Liver (tissue), 9 donors: ENCODE data around the gene LPP. TPM values are rescaled to one million over a fixed set of nuclear protein-coding genes. Genes with fewer than 3 reads are reported as not detected.

Experiments
- DNase-seq: peaks from one replicate; pipeline ENCODE4 v3.0.0-alpha.2; 2017; ENCODE audit warnings: low spot score
- H3K27ac ChIP-seq, 2 donors: one replicate each; pipeline ENCODE4 v1.7.0; 2013; ENCODE audit warnings: inconsistent platforms in 2 of 2, low read length in 2 of 2, control low read depth in 1 of 2, low read depth in 1 of 2, mild to moderate bottlenecking in 1 of 2
- H3K27me3 ChIP-seq, 4 donors: one replicate each; pipeline versions ENCODE4 v1.6.1 to v1.7.0; 2013; ENCODE audit warnings: low read length in 3 of 4, inconsistent platforms in 1 of 4, mild to moderate bottlenecking in 1 of 4, moderate library complexity in 1 of 4; ENCODE audit not compliant: control insufficient read depth in 4 of 4, insufficient read depth in 4 of 4
- H3K36me3 ChIP-seq, 4 donors: one replicate each; pipeline versions ENCODE4 v1.6.1 to v1.7.0; 2013; ENCODE audit warnings: low read length in 3 of 4, mild to moderate bottlenecking in 3 of 4, low read depth in 1 of 4, moderate library complexity in 1 of 4; ENCODE audit not compliant: control insufficient read depth in 4 of 4, insufficient read depth in 3 of 4
- H3K4me1 ChIP-seq, 4 donors: one replicate each; pipeline versions ENCODE4 v1.6.1 to v1.7.0; 2013; ENCODE audit warnings: low read length in 3 of 4, mild to moderate bottlenecking in 3 of 4, moderate library complexity in 1 of 4; ENCODE audit not compliant: control insufficient read depth in 4 of 4, insufficient read depth in 4 of 4
- H3K4me3 ChIP-seq, 3 donors: one replicate each; pipeline versions ENCODE4 v1.6.1 to v1.7.0; 2013; ENCODE audit warnings: low read length in 3 of 3, control low read depth in 1 of 3, low read depth in 1 of 3, mild to moderate bottlenecking in 1 of 3
- H3K9ac ChIP-seq, 2 donors: one replicate each; pipeline ENCODE4 v1.7.0; 2013; ENCODE audit warnings: low read length in 2 of 2, mild to moderate bottlenecking in 2 of 2, moderate library complexity in 2 of 2, control low read depth in 1 of 2, low read depth in 1 of 2
- H3K9me3 ChIP-seq, 4 donors: one replicate each; pipeline versions ENCODE4 v1.6.1 to v1.7.0; 2013; ENCODE audit warnings: low read length in 3 of 4; ENCODE audit not compliant: control insufficient read depth in 4 of 4
- EGR1 ChIP-seq, 2 donors: IDR thresholded peaks; 2 replicates each; pipeline ENCODE4 v1.6.1; 2016 to 2018; ENCODE audit warnings: antibody characterized with exemption in 2 of 2, low read depth in 2 of 2
- FOXA1 ChIP-seq: IDR thresholded peaks from 2 replicates; pipeline ENCODE4 v1.6.1; 2016; ENCODE audit warnings: antibody characterized with exemption
- FOXA2 ChIP-seq: IDR thresholded peaks from 2 replicates; pipeline ENCODE4 v1.6.1; 2016; ENCODE audit warnings: antibody characterized with exemption
- GABPA ChIP-seq, 2 donors: IDR thresholded peaks in 1 of 2; conservative IDR thresholded peaks in 1 of 2; 2 replicates each; pipeline ENCODE4 v1.6.1; 2016; ENCODE audit warnings: antibody characterized with exemption in 2 of 2, mild to moderate bottlenecking in 1 of 2, moderate library complexity in 1 of 2
- HNF4G ChIP-seq: IDR thresholded peaks from 2 replicates; pipeline ENCODE4 v1.6.1; 2016; ENCODE audit warnings: antibody characterized with exemption
- JUND ChIP-seq, 2 donors: IDR thresholded peaks; 2 replicates each; pipeline ENCODE4 v1.6.1; 2016; ENCODE audit warnings: antibody characterized with exemption in 2 of 2
- RAD21 ChIP-seq, 2 donors: IDR thresholded peaks; 2 replicates each; pipeline ENCODE4 v1.6.1; 2016; ENCODE audit warnings: antibody characterized with exemption in 2 of 2, mild to moderate bottlenecking in 2 of 2
- RXRA ChIP-seq, 2 donors: IDR thresholded peaks; 2 replicates each; pipeline ENCODE4 v1.6.1; 2017 to 2018; ENCODE audit warnings: antibody characterized with exemption in 2 of 2, mild to moderate bottlenecking in 1 of 2
- YY1 ChIP-seq: IDR thresholded peaks from 2 replicates; pipeline ENCODE4 v1.6.1; 2016; ENCODE audit warnings: antibody characterized with exemption, mild to moderate bottlenecking
- WGBS: extraction: QIAGEN DNeasy Blood & Tissue Kit; methylation state at CpG from one replicate; pipeline ENCODE4 v1.1.7; 2013; 5-methylcytosine and 5-hydroxymethylcytosine counted together
- polyA plus RNA-seq, 2 donors: library from polyadenylated mRNA; stranded (reverse) in 1 of 2; unstranded in 1 of 2; fragments of 200-250 nt in 1 of 2; fragments of >200 nt in 1 of 2; fragmentation: Nextera tagmentation in 1 of 2; extraction: Ambion mirVana in 1 of 2; gene quantifications; one replicate each; pipeline versions ENCODE4 v1.2.1 to v1.2.3, GENCODE V29; 2013 to 2015
- total RNA-seq, 2 donors: library from RNA; depleted of rRNA; stranded (reverse); fragments of >200 nt; gene quantifications; one replicate each; pipeline ENCODE4 v1.2.3, GENCODE V29; 2014
- TF ChIP-seq, protein P1 (sequence below): fragments of 150-350 bp; IDR thresholded peaks from 2 replicates; pipeline ENCODE4 v1.5.1; 2017; ENCODE audit warnings: improper control_type of control experiment, low read depth, low read length; ENCODE audit not compliant: missing input control
- TF ChIP-seq, protein P2 (sequence below): IDR thresholded peaks from 2 replicates; pipeline ENCODE4 v1.6.1; 2016; ENCODE audit warnings: antibody characterized with exemption
- TF ChIP-seq, protein P3 (sequence below): IDR thresholded peaks from 2 replicates; pipeline ENCODE4 v1.6.1; 2016; ENCODE audit warnings: antibody characterized with exemption, mild to moderate bottlenecking
- donor health status: healthy.
- donor health status: healthy.
- donor health status: healthy.
- donor health status: healthy.
- donor health status: healthy.

The LPP gene
- total and polyA plus RNA-seq, 4 donors = 3.3 to 53.7 (median 28.2) TPM

DNA sequence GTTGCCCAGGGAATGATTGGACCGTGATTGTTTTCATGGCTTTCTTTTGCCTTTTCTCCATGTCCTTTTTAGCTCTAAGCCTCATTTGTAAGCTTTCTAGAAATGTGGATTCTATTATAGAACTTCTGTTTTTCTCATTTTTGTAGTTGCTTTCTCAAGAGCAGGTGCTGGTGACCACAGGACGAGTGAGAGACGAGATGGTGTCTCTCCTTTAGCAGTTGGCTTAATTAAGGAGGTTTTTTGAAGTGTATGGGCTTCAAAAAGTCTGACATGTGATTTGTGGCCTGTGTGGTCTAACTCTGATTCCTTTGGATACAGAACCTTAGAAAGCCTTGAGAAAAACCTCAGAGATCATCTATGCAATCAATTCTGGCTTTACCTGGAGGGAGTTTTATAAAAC lies 292.8 kb downstream of the LPP start (continued):
- TF ChIP-seq EGR1 (IDR thresholded peaks at IDR 0.05; ENCODE audit: low read depth in 2 of 2) (no peak), RXRA (IDR thresholded peaks at IDR 0.05) (no peak), JUND (IDR thresholded peaks at IDR 0.05) (no peak)

DNA sequence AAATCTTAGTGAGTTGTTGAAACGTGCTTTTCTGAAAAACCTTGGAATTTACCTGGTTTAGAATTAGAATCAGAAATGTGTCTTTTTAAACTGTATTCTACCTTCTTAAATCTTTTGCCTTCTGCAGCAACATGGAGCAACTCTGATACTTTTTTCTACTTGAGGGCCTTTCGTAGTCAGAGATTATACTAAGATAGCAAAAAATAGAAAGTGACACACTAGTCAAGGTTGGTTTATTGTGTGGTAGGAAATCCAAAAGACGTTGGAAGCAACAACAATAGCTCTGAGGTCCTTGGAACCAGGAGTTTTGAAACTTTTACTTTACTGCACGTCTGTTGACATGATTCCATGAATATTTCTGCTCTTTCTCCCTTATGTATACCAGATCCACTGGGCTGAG lies 294.9 kb downstream of the LPP start:
- Histone ChIP-seq H3K36me3 (no peaks in the 10 kb centered on the region), H3K4me3 (no peak overlapping the region), H3K9me3 (no peaks in the 10 kb centered on the region), H3K27me3 (no peaks in the 10 kb centered on the region), H3K9ac (no peak overlapping the region), H3K4me1 (no peaks in the 10 kb centered on the region), H3K27ac (no peak overlapping the region)
- TF ChIP-seq HNF4G = no peak
- TF ChIP-seq, protein P1, sequence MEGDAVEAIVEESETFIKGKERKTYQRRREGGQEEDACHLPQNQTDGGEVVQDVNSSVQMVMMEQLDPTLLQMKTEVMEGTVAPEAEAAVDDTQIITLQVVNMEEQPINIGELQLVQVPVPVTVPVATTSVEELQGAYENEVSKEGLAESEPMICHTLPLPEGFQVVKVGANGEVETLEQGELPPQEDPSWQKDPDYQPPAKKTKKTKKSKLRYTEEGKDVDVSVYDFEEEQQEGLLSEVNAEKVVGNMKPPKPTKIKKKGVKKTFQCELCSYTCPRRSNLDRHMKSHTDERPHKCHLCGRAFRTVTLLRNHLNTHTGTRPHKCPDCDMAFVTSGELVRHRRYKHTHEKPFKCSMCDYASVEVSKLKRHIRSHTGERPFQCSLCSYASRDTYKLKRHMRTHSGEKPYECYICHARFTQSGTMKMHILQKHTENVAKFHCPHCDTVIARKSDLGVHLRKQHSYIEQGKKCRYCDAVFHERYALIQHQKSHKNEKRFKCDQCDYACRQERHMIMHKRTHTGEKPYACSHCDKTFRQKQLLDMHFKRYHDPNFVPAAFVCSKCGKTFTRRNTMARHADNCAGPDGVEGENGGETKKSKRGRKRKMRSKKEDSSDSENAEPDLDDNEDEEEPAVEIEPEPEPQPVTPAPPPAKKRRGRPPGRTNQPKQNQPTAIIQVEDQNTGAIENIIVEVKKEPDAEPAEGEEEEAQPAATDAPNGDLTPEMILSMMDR = no peak
- WGBS = 93% methylated on average over 4 of the region's 4 CpGs
- no peak for DNase-seq

DNA sequence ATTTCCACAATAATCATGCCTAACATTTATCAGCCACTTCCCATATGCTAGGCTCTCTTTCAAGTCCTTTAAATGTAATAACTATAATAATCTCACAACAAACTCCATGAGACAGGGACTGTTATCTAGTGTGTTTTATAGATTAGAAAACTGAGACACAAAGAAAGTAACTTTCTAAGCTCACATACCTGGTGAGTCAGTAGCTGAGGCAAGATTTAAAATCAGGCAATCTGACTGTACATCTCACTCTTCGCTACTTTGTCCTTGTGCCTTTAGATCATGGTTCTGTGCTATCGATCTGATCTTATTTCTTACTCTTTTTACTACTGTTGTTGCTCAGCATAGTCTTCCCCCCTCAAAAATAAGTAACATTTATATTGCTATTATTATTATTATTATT lies 295.5 kb downstream of the LPP start:
- no peaks in the 10 kb centered on the region for H3K4me1 ChIP-seq
- no peak overlapping the region for H3K27ac ChIP-seq
- no peak for TF ChIP-seq RXRA (IDR thresholded peaks at IDR 0.05)
- TF ChIP-seq FOXA2 = no peak
- TF ChIP-seq RAD21 (IDR thresholded peaks at IDR 0.05) = no peak
- TF ChIP-seq, protein P2, sequence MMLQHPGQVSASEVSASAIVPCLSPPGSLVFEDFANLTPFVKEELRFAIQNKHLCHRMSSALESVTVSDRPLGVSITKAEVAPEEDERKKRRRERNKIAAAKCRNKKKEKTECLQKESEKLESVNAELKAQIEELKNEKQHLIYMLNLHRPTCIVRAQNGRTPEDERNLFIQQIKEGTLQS = no peak
- TF ChIP-seq, protein P3, sequence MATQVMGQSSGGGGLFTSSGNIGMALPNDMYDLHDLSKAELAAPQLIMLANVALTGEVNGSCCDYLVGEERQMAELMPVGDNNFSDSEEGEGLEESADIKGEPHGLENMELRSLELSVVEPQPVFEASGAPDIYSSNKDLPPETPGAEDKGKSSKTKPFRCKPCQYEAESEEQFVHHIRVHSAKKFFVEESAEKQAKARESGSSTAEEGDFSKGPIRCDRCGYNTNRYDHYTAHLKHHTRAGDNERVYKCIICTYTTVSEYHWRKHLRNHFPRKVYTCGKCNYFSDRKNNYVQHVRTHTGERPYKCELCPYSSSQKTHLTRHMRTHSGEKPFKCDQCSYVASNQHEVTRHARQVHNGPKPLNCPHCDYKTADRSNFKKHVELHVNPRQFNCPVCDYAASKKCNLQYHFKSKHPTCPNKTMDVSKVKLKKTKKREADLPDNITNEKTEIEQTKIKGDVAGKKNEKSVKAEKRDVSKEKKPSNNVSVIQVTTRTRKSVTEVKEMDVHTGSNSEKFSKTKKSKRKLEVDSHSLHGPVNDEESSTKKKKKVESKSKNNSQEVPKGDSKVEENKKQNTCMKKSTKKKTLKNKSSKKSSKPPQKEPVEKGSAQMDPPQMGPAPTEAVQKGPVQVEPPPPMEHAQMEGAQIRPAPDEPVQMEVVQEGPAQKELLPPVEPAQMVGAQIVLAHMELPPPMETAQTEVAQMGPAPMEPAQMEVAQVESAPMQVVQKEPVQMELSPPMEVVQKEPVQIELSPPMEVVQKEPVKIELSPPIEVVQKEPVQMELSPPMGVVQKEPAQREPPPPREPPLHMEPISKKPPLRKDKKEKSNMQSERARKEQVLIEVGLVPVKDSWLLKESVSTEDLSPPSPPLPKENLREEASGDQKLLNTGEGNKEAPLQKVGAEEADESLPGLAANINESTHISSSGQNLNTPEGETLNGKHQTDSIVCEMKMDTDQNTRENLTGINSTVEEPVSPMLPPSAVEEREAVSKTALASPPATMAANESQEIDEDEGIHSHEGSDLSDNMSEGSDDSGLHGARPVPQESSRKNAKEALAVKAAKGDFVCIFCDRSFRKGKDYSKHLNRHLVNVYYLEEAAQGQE = no peak
- no peak for TF ChIP-seq GABPA (IDR thresholded peaks at IDR 0.05 in 1 of 2, conservative IDR thresholded peaks at IDR 0.05 in 1 of 2)
- no peak for TF ChIP-seq YY1
- no peak for TF ChIP-seq FOXA1
- TF ChIP-seq, protein P1 = no peak
- no peaks in the 10 kb centered on the region for H3K27me3 ChIP-seq
- no peak overlapping the region for H3K9ac ChIP-seq
- DNase-seq = no peak
- H3K36me3 ChIP-seq = no peaks in the 10 kb centered on the region
- no peak overlapping the region for H3K4me3 ChIP-seq
- 97% methylated on average over 2 of the region's 2 CpGs for WGBS
- no peaks in the 10 kb centered on the region for H3K9me3 ChIP-seq
